GM19395 (cell line): ENCODE measurements around the gene KDM2A.
"Not testable (repeated sequence)": the region's sequence is repeated elsewhere in the genome, so short reads cannot be mapped to it uniquely, and the experiment has no call there.

ENCODE experiments used
- ATAC-seq: cut with Tn5 transposase; IDR thresholded peaks from one replicate; pipeline ENCODE4 v1.9.1; 2021; ENCODE audit warnings: mild to moderate bottlenecking, moderate library complexity; ENCODE audit not compliant: unreplicated experiment

Gene KDM2A

DNA sequence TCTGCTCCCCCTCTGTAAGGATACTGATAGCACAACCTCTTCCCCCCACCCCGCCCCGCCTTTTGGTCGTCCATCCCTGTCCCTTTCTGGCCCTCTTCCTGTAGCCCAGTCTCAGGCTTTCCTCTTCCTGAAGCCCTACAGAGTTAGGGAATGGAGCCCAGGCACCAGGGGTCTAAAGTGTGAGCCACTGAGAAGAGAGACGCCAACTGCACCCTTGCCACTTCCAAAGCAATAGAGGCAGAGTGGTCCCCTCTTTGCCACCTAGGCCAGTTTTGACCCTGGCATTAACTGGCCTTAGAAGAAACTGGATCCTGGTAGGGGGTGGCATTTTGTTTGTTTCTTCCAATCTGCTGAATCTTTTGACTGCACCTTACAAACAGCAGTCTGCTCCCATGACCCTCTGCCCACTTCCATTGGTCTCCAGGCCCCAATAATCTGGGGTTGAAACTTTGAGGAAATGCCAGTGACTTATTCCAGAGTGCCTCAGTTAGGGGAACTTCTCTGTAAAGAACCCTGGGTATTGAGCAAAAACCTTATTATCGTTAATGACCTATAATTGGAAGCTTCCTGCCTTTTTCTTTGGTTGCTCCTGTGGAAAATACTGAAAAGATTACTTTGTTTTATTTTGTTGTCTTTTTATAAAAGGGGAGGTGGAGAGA lies 137.5 kb downstream of the KDM2A start:
- ATAC-seq, result no peak

DNA sequence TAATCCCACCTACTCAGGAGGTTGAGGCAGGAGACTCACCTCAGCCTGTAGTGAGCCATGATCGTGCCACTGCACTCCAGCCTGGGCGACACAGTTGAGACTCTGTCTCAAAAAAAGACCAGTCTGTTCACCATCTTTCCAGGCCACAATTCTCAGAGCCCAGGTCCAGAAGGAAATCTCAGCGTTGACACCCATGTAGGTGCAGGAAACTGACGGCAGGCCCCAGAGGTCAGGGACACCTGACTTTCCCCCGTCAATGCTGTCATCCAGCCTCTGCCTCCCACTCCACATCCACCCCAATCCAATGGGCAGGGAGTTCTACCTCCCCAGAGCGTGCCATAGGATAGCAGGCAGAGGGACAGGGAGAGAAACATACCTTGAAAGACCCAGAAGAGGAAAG lies 141.3 kb downstream of the KDM2A start:
- ATAC-seq, result no peak

DNA sequence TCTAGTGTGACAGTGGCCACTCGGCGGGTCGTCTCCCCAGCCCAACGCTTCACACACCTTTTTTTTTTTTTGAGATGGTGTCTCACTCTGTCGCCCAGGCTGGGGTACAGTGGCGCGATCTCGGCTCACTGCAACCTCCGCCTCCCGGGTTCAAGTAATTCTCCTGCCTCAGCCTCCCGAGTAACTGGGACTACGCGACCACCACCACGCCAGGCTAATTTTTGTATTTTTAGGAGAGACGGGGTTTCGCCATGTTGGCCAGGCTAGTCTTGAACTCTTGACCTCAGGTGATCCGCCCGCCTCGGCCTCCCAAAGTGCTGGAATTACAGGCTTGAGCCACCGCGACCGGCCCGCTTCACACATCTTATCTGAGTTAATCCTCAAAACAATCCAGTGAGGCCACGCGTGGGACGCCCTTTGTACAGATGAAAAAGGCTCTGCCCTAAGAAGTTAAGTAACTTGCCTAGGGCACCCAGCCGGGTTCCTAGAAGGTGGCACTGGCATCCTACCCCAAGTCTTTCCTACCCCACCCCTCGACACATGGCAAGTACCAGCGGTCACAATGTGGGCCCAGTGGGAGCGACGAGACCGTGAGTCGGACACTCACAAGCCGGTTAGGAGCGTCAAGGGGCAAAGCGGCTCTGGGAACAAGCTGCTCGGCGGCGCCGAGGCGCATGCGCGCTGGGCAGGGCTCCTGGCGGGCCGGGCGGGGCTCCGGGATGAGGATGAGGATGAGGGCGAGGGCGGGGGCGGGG lies 142.0 kb downstream of the KDM2A start:
- not testable (repeated sequence) for ATAC-seq

DNA sequence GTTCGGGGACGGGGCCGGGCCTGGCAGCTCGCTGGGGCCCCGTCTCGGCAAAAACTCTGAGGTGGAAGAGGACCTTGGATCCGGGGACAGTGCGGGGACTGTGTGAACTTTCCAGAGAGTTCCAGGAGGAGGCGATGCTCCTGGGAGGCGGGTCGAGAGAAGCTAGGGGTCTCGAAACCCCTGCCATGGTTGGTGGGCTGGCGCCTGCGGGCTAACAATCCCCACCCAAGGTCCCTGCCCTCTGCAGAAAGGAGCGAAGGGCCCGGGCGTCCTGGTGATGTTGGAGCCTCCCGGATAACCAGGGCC lies 142.5 kb downstream of the KDM2A start:
- no peak for ATAC-seq

DNA sequence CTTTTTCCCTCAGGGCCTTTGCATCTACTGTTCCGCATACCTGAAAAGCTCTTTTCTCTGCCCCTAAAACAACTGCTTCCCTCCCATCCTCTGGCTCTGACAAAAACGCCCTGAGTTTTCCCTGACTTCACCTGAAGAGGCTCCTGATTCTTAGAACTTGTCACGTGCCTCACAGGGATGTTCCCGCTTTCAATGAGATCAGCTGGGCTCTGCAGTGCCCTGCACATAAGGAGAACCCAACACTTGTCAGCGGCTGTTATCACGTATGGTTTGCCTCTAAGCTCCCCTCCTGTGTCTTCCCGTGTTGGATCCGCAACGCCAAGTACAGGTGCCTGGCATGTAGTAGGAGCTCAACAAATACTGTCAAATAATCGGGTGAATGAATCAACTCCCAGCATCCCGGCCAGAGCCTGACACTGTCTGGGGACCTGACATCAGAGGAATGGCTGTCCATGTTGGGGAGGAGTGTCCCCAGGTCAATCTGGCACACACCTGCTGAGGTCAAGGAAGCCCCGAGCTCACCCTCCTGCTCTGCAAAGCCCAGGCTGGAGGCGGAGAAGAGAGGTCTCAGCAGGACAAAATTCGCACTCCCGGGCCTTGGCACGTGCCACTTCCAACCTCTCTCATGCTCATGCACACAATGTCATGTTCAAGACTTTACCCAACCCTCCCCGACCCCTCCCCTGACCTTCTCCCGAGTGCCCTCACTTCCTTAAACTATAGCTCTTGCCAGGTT lies 143.1 kb downstream of the KDM2A start:
- no peak for ATAC-seq

DNA sequence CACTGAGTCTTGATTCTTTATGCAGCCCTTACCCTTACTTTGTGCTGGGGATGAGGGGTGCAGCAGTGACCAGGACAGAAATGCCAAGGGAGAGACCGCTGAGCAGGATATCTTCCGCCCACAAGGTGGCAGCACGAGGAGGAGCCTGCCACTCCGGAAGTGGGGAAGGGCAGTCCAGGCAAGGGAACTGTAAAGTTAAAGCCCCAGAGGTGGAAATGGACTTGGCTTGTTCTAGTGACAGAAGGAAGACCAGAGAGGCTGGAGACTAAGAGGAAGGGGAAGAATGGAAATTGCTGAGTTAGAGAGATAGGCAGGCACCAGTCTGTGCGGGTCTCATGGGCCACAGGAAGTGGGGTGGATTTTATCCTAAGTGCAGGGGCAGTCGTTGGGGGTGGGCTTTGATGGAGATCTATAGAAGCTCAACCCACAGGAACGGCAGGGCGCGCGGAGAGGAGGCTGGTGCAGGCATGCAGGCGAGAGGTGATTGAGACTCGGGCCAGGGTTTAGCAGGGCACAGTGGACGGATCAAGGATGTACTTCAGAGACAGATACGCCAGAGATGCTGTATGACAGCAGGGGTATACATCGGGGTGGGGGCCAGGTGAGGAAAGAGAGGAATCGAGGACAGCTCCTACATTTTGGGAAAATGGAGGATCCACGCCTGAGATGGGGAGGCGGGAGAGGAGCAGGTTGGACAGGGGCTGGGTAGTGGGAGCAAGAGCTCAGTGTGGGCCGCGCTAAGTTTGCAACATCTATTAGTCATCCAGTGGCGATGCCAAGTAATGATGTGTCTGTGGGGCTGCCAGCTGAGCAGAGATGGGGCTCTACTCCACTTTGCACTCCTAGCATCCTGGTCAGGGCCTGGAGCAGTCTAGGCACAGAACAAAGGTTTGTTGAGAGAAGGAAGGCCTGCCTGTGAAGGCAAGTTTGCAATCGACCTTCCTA lies 143.9 kb downstream of the KDM2A start:
- ATAC-seq, result no peak

DNA sequence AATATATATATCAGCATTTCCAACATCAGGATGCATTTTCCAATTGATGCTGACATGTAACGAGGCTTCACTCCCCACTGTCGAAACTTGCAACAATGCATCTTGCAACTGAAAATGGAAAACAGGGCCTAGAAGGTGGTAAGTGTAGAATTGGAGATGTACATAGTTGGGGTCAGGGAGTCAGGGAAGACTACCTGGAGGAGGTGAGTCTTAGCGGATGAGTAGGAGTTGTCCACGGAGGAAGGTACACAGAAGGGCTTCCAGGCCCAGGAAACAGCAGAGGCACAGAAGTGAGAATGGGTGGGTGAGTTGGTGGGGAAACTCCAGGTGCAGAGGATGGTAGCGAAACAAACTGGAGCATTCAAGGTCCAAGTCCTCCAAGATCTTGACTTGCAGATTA lies 145.2 kb downstream of the KDM2A start:
- no peak for ATAC-seq

DNA sequence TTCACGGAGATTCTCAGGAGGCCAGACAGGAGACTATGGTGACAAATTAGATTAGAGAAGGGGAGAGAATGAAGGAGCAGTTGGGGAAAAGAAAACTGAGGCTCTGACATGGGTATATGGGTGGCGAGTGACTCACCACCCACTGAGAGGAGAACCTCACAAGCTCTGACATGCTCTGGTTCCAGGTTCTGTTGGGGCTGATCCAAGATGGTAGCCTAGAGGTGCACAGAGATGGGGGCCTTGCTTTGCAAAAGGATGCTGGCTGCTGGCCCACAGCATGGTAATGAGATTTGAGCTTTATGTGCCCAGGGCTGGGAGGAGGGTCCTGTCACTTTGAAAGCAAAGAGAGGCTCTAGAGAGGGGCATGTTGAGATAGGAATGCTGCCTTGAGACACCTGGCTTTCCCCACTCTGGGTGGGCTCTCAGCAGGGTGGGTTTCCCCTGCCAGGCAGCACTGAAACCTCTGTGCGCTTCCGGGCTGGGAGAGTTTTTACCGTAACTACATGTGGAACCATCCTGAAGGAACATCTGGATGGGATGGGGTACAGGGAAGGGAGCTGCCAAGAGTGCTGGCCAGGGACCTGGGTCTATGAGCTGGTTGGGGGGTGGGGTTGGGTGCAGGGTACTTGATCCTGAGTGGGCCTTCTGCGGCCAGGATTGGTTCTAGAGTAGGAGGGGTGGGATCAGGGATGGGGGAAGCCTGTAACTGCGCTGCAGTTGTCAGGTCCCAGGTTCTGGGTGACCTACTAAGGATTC lies 146.0 kb downstream of the KDM2A start:
- no peak for ATAC-seq

DNA sequence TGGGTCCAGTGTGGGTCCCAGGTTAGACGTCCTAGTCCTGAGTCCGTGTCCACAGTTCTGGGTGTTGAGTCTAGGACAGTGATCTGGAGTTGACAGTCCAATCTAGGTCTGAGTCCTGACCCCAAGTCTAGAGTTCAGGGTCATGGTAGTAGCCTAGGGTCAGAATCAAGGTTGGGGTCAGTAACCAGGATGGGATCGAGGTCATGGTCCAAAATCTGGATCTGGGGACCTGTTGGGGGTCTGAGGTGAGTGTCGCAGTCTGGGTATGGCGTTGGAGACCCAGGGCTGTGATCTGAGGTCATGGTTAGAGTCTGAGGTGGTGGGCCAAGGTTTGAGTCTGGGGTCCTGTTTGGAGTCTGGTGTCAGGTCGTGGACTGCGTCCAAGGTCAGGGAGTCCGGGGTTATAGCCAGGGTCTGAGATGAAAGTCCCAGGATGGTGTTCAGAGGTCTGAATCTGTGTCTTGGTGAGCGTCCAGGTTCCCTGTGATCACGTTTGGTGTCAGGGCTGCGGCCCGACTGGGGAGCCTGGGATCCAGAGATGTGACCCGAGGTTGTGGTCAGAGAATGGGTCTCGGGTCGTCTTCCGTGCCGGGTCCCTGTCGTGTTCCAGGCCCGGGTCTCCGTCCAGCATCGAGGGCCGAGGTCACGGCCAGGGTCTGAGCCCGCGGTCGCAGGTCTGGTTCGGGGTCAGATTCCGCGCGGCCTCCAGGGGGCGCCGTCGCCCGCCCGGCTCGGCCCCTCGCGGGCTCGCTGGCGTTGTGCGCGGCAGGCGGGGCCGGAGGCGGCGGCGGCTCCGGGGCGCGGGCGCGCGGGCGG lies 146.8 kb downstream of the KDM2A start:
- no peak for ATAC-seq

DNA sequence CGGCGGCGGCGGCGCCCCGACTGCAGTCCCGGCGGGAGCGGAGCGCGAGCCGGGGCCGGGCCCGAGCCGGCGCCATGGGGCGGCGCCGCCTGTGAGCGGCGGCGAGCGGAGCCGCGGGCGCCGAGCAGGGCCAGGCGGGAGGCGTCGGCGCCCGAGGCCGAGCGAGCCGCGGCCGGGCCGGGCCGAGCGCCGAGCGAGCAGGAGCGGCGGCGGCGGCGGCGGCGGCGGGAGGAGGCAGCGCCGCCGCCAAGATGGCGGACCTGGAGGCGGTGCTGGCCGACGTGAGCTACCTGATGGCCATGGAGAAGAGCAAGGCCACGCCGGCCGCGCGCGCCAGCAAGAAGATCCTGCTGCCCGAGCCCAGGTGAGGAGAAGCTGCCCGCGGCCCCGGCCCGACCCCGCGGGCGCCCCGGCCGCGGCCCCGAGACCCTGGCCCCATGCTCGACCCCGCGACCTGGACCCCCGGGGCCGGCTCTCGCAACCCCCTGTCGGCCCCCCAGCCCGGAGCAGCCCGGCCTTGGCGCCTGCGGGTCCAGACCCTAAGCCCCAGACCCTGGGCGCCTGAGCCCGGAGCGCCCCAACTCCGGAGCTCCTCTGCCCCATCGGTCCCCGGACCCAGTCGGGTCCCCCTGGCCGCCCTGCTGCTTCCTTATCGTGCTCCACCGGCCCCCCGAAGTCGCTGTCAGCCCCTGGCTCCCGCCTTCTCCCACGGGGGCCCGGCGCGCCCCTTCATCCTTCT lies 147.6 kb downstream of the KDM2A start, which contains the start of gene GRK2:
GRK2 (plus strand) TSS at position 25 of the 739 bp plus-strand sequence; CDS start at position 252, 227 bp downstream.
- no peak for ATAC-seq

DNA sequence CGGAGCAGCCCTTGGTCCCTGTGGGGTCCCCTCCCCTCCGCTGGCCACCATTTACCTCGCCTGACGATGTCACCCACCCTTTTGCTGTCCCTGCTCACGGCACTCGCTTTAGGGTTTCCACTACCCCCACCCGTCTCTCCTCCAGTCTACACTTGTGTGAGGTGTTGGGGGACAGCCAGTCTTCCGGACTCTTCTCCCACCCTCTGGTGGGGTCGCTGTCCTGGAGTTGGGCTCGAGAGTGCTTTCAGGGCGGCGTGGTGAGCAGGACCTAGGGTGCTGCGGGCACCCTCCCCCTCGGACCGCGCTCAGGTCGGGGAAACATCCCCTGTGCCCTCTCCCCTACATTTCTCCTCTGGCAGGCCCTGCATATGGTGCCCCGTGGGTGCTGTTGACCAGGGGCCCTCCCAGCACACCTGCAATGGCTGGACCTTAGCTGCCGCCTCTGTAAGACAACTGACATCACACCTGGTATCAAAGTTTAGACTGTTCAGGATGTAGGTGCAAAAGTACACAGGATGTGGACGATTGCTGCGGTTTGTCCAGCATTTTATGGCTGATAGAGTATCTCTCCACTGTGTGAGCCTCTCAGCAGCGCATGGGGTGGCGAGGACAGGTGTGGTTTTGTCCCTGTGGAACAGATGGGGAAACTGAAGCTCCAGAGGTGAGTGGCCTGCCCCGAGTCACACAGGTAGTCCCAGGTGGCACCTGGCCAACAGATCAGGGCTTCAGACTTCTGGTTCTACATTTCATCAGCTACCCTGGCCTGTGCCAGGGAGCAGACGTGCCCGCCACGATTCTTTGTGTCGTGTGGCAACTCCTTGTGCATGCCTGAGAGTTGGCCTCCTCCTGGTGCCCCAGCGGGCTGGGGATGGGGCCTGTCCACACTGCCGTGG lies 148.4 kb downstream of the KDM2A start:
- peak; percentile 6 for ATAC-seq

DNA sequence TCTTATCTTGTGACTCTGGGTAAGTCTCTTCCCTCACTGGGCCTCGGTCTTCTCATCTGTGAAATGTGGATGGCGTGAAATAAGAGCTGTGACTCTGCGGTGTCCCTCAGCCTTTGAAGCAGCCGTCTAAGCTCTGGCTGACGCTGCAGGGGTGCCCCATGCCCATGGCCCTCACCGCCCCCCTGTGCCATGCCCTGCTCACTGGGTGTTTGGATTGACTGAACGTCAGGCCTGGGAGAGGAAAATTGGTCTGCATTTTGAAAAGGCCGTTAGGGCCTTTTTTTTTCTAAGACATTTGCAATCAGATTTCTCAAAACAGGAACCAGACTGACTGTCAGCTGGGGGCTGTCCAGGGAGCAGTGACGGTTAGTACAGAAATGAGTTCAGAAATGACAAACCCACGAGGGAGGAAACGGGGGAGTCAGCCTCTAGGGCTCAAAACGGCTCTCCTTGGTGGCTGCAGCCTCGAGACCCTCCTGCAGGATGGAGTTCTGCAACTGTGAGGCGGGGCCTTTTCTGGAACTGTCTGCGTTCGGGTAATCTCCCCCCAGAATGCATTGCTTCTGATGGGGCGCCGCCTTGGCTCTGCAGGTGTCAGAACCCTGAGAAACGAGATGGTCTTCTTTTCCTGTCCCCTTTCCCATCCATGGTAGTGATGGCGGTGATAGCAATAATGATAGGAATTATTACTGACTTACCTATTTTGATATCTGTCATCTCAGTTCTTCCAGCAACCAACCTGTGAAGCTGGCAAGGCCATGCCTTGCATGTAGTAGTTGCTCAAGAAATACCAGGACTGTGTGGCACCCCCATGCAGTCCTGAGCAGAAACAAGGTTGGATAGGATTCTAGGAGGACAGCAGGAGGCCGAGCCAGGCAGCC lies 149.3 kb downstream of the KDM2A start:
- peak; percentile 53 for ATAC-seq

DNA sequence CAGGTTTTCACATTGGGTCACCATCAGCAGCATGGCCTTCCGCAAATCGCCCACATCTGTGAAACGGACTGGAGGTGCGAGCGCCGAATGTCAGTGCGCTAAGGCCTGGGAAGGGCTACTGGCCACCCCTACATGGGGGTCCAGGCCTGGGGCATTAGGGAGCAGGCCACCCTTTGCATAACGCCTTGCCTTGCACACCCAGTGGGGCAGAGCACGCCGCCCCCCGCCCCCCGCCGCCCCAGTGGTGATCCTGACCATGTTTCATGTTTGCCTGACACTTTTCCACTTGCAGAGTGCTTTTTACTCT lies 149.9 kb downstream of the KDM2A start:
- ATAC-seq, result no peak

DNA sequence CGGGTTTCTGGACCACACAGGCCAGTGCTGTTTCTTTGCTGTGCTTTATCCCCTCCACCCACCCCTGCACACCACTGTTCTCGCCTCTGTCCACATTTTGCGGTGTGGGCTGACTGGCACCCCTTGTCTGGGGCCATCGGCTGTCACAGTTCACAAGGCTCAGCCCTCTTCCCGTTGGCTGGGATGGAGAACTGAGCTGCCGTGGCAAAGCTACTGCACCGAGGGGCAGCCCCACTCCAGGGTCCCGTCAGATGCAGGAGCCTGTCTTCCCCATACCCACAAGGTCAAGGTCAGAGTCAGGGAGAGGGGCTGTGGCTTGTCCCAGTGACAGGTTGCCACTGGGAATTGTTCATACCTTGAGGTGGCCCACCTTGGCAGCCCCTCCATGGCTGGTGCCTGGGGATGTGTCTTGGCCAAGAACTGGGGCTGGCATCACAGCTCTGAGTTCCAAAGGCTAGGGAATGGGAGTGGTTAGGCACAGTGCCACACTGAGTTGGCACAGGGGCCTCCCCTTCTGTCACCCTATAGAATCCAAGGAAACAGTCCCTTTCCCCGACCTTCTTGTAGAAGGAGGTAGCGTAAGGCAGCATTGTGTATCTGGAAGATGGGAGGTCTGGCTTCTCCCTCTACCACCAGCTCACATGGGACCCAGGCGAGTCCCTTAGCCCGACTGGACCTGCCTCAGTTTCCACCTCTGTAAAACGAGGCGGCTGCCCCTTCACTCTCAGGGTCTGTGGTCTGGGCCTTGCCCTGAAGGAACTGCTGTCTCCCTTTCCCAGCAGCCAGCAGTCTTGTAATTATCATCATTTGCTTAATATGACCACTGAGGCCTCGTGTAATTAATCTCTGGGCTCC lies 150.6 kb downstream of the KDM2A start:
- no peak for ATAC-seq

DNA sequence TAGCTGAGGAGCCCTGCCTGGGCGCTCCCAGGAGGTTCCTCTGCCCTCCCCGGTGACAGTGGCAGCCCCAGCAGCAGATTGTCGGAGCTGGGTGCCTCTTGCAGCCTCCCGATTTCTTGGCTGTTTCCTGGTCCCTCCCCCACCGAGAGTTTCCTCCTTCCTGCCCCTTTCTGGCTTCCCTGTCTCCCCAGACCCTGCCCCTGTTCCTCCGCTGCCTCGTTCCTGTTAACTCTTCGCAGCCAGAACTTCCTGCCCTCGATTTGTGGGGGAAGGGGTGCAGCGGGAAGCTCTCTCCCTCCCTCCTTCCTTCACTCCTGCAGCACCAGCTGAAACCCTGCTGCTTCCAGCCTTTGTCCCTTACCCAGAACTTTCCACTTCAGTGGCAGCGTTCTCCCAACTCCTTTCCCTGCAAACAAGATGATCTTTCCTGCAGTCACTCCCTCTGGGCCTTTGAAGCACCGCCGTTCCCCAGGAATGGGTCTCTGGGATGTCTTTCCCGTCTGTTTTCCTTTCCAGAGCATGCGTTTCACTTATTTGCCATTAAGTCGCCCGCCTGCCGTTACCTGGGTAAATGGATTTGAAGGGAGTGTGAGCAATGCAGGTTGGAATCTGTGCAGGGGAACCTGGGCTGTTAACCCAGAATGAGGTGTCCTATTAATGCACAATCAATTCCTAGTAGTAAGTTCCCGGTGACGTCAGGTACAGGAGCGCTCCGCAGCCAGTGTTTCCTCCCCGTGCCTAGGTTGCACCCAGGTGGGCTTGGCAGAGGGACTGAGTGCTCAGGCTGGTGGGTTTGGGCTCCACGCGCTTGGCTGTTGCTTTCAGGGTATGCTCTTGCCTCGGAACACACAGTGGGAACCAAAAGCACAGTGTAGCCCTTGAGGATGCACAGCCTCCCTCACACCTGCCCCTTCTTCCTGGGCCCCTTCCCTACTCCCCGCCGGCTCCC lies 151.5 kb downstream of the KDM2A start:
- ATAC-seq, result no peak
